Eye (tissue), 1 donor: ENCODE measurements around the gene SGCA.

Source experiments
- DNase-seq: peaks from one replicate; pipeline ENCODE4 v3.0.0-alpha.2; 2015

Gene SGCA

GRCh38 chr17:50134206-50135110, 31.3 kb upstream of the SGCA start:
- DNase-seq = no peak

- DNase-seq = no peak
Observed at GRCh38 chr17:50135316-50136095, 30.3 kb upstream of the SGCA start.

GRCh38 chr17:50136096-50136687, 29.6 kb upstream of the SGCA start:
- DNase-seq = no peak

DNA sequence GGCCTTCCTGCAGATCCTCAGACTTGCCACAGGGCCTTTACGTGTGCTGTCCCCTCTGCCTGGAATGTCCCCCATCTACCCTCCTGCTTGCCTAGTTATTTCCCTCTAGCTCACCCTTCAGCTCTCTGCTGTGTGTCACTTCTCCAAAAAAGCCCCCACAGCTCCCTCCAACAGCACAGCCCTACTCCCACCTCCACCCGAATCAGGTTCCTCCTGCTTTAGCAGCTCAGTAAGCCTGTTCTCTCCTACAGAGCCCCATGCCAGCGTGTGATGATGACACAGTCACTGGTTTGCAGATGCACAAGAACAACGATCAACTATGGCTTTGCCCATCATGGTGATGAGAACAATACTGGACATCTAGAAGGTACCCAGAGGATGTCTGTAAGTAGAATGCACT, 28.8 kb upstream of the SGCA start:
- DNase-seq = no peak

- DNase-seq = no peak
Observed at GRCh38 chr17:50139185-50139783, 26.5 kb upstream of the SGCA start.

- peak; percentile 81 for DNase-seq
Observed at GRCh38 chr17:50139950-50140885, 25.6 kb upstream of the SGCA start.

- no peak for DNase-seq
Observed at GRCh38 chr17:50141026-50141744, 24.6 kb upstream of the SGCA start.

- DNase-seq = no peak
Observed at GRCh38 chr17:50141745-50142110, 24.1 kb upstream of the SGCA start.

- no peak for DNase-seq
Observed at GRCh38 chr17:50143461-50144176, 22.2 kb upstream of the SGCA start.

- no peak for DNase-seq
Observed at GRCh38 chr17:50144355-50144754, 21.4 kb upstream of the SGCA start.

DNA sequence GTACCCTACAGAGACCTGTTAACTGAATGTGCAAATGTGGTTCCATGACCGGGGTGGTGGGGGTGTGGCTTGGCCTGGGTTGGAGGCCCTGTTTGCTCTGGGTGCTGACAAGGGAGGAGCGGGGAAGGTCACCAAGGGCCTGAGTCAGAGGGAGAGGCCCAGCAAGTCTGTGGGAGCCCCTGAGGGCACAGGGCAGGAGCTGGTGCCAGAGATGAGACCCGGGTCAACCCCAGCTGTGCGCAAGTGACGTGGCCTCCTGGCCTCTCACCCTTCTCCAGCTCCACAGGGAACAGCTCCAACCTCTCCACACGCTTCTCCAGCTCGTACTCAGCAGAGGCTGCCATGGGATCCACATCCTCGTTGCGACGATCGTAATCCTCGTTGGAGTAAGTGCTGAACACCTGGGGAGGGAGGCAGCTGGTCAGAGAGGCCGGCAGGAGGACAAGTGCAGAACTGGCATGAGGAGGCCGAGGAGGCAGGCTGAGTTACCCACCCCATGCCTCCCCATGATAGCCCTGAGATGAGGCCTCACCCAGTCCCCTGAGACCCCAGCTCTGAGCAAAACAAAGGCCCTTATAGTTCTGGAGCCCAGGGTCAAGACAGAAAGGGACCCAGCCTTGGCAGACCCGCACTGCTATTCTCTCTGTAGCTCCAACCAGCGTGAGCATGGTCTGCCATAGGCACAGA, 20.8 kb upstream of the SGCA start:
- no peak for DNase-seq

DNA sequence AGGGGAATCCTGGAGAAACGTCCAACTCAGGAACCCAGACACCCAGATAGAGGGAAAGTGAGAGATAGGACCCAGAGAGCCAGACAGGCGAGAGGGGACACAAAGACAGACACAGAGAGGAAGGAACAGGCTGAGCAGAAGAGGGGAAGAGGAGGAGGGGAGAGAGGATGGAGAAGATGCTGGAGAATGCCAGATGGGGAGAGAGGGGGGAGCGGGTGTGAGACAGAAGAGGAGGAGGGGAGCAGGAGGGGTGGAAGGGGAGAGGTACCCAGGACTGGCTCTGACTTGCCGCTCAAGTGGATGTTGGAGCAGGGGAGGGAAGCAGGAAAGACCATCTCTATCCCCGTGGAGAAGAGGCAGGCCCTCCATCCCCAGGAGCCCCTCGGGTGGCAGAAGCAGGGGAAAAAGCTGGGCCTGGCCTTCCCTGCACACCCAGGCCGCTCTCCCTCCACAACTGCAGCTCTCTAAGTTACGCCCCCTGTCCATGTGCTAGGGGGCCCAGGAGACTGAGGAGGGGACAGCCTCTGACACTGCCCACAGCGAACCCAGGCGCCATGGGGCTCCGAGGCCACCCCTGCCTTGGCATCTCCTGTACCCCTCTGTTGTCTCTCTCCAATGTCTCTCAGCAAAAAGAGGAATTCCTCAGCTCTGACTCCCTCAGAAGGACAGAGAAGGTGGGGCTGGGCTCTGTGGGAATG, 20.1 kb upstream of the SGCA start:
- DNase-seq = no peak

GRCh38 chr17:50146230-50146926, 19.4 kb upstream of the SGCA start:
- DNase-seq = no peak

GRCh38 chr17:50146927-50147665, 18.7 kb upstream of the SGCA start:
- no peak for DNase-seq

DNA sequence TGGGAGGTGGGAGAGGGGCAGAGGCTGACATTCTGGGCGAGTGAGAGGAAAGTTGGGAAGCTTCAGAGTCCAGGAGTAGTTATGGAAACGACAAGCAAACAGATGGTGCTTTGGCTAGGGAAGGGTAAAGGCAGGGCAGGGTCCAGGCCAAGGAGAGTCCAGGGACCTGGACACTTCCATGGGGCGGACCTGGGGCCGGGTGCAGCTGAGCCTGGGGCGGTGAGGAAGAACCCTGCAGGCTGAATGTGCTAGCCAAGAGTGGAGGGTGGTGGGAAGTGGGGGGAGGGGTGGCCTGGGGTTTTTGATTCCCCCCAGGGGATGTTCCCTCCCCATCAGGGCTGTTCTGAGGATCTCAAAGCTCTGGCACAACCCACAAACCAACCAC, 18.0 kb upstream of the SGCA start:
- DNase-seq = no peak

- peak; percentile 66 for DNase-seq
Observed at GRCh38 chr17:50148226-50149090, 17.3 kb upstream of the SGCA start.

DNA sequence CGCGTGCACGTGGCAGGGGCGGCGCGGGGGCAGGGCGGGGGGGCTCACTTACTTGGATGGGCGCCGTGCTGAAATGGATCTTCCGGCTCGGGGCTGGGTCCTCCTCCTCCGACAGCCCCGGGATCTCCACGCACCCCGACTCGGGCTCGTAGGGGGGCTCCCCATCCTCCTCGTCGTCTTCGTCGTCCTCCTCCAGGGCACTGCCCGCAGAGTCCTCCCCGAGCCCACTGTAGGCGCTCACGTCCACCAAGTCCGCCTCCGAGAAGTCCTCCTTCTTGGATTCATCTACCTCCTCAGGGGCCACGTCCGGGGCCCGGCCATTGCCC, 16.8 kb upstream of the SGCA start:
- peak; percentile 44 for DNase-seq
